ENCODE data around the gene FRMPD2.

DNA sequence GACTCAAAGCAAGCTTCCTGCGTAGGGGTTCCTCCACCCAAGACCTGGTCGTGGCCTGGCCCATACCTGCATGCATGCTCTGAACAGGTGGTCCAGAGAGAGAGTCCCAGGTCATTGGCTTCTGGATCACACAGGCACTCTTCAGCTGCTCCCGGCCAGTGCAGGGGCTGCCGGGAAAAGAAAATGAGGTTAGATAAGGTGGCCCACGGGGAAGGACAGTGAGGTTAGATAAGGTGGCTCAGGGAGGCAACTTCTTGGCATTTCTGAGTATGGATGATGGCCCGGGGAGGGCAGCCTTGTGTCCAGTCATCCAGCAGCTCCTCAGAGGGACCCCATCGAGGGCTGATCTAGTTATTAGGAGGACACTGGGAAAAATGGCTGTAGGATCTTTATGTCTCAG lies 87.4 kb downstream of the FRMPD2 start:
- TF ChIP-seq, protein P1, sequence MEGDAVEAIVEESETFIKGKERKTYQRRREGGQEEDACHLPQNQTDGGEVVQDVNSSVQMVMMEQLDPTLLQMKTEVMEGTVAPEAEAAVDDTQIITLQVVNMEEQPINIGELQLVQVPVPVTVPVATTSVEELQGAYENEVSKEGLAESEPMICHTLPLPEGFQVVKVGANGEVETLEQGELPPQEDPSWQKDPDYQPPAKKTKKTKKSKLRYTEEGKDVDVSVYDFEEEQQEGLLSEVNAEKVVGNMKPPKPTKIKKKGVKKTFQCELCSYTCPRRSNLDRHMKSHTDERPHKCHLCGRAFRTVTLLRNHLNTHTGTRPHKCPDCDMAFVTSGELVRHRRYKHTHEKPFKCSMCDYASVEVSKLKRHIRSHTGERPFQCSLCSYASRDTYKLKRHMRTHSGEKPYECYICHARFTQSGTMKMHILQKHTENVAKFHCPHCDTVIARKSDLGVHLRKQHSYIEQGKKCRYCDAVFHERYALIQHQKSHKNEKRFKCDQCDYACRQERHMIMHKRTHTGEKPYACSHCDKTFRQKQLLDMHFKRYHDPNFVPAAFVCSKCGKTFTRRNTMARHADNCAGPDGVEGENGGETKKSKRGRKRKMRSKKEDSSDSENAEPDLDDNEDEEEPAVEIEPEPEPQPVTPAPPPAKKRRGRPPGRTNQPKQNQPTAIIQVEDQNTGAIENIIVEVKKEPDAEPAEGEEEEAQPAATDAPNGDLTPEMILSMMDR (IDR thresholded peaks at IDR 0.05) = no peak
- no peak for TF ChIP-seq EP300 (IDR thresholded peaks at IDR 0.05; ENCODE audit: low read depth)
- no peak for TF ChIP-seq POLR2AphosphoS5 (IDR thresholded peaks at IDR 0.05)

Data from transverse colon (tissue), 4 donors.